GM21447 (cell line): Measurements from ENCODE around the gene ANKMY1.

Source experiments
- ATAC-seq: cut with Tn5 transposase; IDR thresholded peaks from one replicate; pipeline ENCODE4 v1.9.1; 2021; ENCODE audit not compliant: unreplicated experiment

The ANKMY1 gene

DNA sequence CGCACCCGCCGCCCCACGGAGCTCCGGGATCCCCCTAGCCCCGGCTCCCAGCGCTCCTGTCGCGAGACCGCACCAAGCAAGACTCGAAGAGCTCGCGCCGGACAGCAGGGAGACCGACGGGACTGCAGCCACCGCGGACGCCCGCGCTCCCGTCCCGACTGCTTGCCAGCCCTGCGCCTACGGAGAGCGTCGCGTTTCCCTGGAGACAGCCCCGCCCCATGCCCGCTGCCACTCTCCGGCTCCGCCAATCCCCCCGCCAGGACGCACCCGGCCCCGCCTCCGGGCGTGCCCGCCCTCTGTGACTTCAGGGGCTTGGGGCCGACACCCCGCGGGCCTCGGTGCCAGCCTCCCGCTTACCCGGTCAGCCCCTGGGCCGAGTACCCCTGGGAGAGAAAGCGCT, at the start of gene ANKMY1:
ANKMY1 (minus strand) TSS at position 181 of the 400 bp plus-strand sequence. CDS start 653 bp downstream, outside the sequence.
- no peak for ATAC-seq

DNA sequence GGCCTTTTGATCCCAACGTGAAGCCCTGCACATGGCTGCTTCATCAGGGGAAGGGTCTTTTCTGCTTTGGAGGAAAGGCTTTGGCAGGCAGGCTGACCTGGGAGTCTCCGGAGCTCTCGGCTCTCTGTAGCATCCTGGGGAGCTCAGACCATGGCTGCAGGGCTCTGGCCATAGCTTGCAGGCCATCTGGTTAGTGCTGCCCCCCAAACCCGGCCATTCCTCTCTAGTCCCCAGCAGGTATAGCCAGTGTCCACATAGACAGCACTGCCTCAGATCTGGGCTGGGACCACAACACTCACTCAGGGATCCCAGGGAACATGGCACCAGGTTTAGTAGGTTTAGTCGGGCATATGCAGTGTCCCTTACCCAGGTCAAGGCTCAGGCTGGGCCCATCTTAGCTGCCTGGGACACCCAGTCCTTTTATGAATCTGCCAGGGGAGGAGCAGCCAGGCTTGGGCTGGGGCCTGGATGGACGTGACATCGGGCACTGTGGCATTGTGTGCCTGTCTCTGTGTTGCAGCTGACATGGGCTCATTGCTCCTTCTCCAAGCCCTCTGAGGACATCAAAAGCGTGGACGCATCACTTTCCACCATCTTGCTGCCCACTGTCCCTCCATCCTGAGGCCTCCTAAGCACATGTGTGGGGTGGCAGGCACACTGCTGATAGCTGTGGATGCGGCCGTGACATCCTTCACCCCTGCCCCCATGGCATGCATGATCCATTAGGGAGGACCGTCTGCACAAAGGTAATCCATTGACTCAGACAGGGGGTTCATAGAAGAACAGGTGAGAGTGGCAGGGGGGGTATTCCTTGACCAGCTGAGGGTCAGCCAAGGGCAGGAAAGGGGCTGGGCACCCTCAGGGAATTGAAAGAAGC, 48.3 kb upstream of the ANKMY1 start:
- ATAC-seq, result no peak

- ATAC-seq, result no peak
Measured at GRCh38 chr2:240604939-240605716, 47.3 kb upstream of the ANKMY1 start.

DNA sequence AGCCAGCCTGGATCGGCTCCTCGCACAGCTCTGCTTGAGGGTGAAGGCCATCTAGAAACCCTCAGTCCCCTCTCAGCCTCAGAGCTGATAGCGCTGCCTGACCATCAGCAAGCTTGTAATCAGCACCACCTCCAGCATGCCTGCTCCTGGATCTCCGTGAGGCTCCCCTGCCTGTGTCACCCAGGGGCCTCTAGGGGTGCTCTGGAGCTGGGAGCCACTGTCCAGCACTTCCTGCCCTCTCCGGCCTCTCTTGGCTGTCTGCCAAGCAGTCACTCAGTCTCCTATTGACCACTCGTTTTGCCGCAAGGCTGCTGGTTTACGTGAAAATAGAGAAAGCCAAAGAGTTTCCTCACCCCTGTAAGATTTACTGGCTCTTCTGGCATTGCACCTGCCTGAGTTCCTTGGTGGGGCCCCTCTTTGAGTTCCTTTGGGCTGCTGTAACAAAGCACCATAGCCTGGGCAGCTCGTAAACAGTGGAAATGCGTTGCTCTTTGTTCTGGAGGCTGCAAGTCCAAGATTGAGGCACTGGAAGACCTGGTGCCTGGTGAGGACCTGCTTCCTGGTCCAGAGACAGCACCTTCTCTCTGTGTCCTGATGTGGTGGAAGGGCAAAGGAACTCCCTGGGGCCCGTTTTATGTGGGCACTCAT, 46.6 kb upstream of the ANKMY1 start:
- no peak for ATAC-seq

DNA sequence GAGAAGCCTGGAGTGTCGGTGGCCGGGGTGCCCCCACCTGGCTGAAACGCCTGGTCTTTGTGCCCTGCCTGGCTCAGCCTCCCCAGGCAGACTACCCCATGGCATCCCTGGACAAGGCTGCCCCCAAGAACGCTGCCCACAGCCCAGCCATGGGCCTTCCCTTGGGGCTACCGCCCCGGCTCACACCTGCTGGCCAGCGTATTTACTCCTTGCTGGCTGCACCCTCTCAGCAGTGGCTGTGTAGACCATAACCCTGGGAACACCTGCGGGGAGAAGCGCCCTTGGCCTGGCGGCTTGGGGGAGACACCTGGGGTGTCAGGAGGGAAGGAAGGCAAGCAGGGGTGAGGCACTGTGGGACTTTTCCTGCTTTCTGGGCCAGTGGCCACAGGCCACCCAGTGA, 46.1 kb upstream of the ANKMY1 start:
- ATAC-seq, result no peak

DNA sequence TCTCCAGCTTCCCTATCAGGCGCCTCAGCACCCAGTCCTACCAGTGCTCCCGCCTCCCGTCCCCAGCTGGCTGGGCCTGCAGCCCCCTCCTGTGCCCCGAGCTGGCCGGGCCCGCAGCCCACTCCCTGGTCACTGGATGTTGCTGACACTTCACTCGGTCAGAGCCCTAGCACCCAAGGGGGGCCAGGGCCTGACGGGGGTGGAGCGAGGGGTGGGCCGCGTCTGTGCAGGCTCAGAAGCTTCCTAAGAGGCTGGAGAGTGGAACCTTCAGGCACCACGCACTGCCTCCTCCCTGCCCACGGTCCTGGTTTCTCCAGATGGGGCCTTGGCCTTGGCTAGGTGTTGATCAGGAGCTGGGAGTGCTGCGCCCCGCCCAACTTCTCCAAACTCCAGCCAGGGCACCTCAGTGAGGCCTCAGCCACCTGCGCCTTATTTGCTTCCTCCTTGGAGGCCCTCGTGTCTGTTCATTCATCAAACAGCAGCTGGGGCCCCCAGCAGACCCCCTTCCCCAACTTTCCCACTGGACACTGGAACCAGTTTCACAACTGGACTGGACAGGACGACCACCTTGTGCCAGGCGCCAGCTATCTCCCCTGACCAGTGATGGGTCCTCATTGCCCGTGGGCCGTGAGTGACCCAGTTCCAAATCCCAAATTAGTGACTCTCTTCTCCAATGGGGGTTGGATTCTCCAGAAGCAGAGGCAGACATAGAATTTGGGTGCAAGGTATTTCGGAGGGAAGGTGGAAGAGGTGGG, 45.5 kb upstream of the ANKMY1 start:
- no peak for ATAC-seq

DNA sequence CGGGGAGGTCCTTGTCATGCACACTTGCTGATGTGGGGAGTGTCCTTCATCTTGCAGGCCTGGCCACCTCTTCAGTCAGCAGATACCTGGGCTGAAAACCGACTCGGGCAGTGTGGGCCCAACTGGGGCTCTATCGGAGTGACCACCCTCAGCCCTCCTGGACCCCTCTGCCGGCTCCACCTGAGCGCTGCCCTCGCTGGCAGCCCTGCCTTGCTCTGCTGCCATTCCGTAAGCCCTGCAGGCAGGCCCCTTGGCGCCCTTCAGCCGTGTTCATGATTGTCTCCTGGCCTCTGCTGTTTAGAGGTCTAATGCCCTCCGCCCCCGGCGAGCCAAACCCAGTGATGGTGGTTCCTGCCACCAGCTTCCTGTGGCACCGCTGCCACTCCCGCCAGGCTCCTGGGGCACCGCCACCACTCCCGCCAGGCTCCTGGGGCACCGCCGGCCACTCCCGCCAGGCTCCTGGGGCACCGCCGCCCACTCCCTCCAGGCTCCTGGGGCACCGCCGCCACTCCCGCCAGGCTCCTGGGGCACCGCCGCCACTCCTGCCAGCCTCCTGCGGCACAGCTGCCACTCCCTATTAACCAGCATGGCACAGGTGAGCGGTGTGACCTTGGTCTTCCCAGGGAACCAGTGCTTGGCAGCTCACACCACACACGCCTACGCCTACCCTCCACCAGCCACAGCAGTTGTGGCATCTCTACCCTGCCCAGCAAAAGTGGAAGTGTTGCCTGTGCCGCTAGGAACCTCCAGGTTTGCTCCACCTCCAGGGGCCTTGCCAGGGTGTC, 44.7 kb upstream of the ANKMY1 start:
- no peak for ATAC-seq

GRCh38 chr2:240601831-240602160, 44.0 kb upstream of the ANKMY1 start:
- ATAC-seq, result no peak

GRCh38 chr2:240601061-240601830, 43.5 kb upstream of the ANKMY1 start:
- ATAC-seq, result no peak

GRCh38 chr2:240600451-240600961, 42.7 kb upstream of the ANKMY1 start:
- ATAC-seq, result no peak

DNA sequence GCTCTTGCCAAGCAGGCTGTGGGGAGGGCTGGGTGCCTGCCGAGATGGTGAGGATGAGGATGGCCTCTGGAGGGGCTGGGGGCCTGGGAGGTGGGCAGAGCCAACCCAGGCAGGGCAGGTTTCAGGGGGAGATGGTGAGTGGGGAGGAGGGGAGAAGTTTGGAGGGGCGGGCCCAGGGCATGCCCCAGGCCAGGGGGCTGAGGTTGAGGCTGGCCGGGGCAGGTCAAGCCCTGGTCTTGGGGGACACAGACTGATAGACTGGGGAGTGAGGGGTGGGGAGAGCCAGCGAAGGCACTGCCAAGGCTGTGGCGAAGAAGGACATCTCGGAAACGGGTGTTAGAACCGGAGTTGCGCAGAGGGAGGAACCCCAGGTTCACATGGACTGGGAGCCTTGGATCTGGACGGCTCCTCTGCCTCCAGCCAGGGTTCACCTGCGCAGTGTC, 41.4 kb upstream of the ANKMY1 start:
- no peak for ATAC-seq

GRCh38 chr2:240598311-240598911, 40.6 kb upstream of the ANKMY1 start:
- no peak for ATAC-seq

- ATAC-seq, result no peak
Measured at GRCh38 chr2:240597419-240598181, 39.8 kb upstream of the ANKMY1 start.

DNA sequence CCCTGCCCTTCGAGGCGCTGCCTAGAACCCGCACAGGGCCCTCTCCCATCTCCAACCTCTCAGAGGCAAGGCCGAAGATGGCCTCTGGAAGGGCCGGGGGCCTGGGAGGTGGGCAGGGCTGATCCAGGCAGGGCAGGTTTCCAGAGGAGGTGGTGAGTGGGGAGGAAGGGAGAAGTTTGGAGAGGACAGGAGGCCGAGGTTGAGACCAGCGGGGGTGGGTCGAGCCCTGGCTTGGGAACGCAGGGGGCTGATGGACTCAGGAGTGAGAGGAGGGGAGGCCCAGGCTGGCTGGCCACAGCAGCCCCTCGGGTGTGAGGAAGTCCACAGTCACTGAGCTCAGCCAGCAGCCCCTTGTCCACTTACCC, 39.2 kb upstream of the ANKMY1 start:
- no peak for ATAC-seq

DNA sequence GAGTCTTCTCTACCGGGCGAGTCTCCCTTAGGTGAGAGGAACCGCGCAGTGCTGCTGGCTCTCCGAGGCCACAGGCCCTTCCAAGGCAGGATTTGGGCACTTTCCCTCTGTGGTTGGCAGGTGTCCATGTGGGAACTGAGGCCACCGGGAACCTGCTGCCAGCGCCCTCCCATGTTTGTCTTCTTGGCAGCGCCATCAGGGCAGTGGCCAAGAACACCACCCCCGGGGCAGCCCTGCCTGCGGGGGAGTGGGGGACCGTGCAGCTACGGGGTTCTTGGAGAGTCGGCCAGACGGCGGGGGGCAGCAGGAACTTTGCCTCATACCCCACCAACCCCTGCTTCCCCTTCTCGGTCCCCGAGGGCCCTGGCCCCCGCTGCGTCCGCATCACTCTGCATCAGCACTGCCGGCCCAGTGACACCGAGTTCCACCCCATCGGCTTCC, 38.7 kb upstream of the ANKMY1 start:
- ATAC-seq, result no peak

- ATAC-seq, result no peak
Measured at GRCh38 chr2:240596080-240596460, 38.3 kb upstream of the ANKMY1 start.

- ATAC-seq, result no peak
Measured at GRCh38 chr2:240595381-240596079, 37.7 kb upstream of the ANKMY1 start.
